SW 1271 (cell line): ENCODE data around the gene FAM168B.
"Not testable (repeated sequence)": the region's sequence is repeated elsewhere in the genome, so short reads cannot be mapped to it uniquely, and the experiment has no call there.

Source experiments
- DNase-seq, 2 experiments: peaks; one replicate each; lab custom pipeline; 2025; lab: John Stamatoyannopoulos, UW

FAM168B gene

GRCh38 chr2:131093006-131093695, at the start of gene FAM168B:
FAM168B (minus strand) TSS chr2:131093460; CDS start chr2:131082646, 10,814 bp downstream.
- peak; percentile 60 to 79 for DNase-seq

GRCh38 chr2:131142849-131143248, 49.6 kb upstream of the FAM168B start:
- no peak for DNase-seq

- no peak for DNase-seq
Measured at GRCh38 chr2:131140581-131140980, 47.3 kb upstream of the FAM168B start.

GRCh38 chr2:131132729-131133128, 39.5 kb upstream of the FAM168B start:
- DNase-seq, result no peak

- DNase-seq, result no peak
Measured at GRCh38 chr2:131130298-131130596, 37.0 kb upstream of the FAM168B start.

- no peak for DNase-seq
Measured at GRCh38 chr2:131127981-131128380, 34.7 kb upstream of the FAM168B start.

- DNase-seq, result no peak
Measured at GRCh38 chr2:131127076-131127475, 33.8 kb upstream of the FAM168B start.

- DNase-seq, result no peak
Measured at GRCh38 chr2:131126436-131126835, 33.2 kb upstream of the FAM168B start.

GRCh38 chr2:131125195-131125757, 32.0 kb upstream of the FAM168B start:
- DNase-seq, result no peak

GRCh38 chr2:131123192-131123591, 29.9 kb upstream of the FAM168B start:
- DNase-seq, result no peak

- no peak for DNase-seq
Measured at GRCh38 chr2:131122496-131122895, 29.2 kb upstream of the FAM168B start.

GRCh38 chr2:131121464-131121863, 28.2 kb upstream of the FAM168B start:
- no peak for DNase-seq

GRCh38 chr2:131120815-131121317, 27.6 kb upstream of the FAM168B start:
- no peak for DNase-seq

GRCh38 chr2:131115752-131116151, 22.5 kb upstream of the FAM168B start:
- DNase-seq, result no peak

GRCh38 chr2:131114950-131115349, 21.7 kb upstream of the FAM168B start:
- DNase-seq, result not testable (repeated sequence)

GRCh38 chr2:131113566-131114227, 20.4 kb upstream of the FAM168B start:
- no peak for DNase-seq

GRCh38 chr2:131112529-131112928, 19.3 kb upstream of the FAM168B start:
- DNase-seq, result no peak

GRCh38 chr2:131105950-131106801, 12.9 kb upstream of the FAM168B start:
- peak in 1 of 2 experiments; percentile 55 for DNase-seq

GRCh38 chr2:131105156-131105949, 12.1 kb upstream of the FAM168B start, which contains the start of gene PLEKHB2:
PLEKHB2 (plus strand) TSS chr2:131105336; CDS start chr2:131120942, 15,606 bp downstream.
- peak; percentile 73 to 92 for DNase-seq

GRCh38 chr2:131104487-131105155, 11.4 kb upstream of the FAM168B start:
- DNase-seq, result peak; percentile 73 to 92

GRCh38 chr2:131103165-131103564, 9.9 kb upstream of the FAM168B start:
- DNase-seq, result no peak
